DND-41 (cell line): Measurements from ENCODE around the gene TCERG1L.

ENCODE experiments used
- ATAC-seq: fragments of 200-7000 bp; cut with Tn5 transposase; 3 replicates; pipeline ENCODE4 v1.9.1; 2021; ENCODE audit warnings: low read depth; ENCODE audit not compliant: insufficient read depth
- DNase-seq: peaks from one replicate; pipeline ENCODE4 v3.0.0-alpha.2; 2020
- H2AFZ ChIP-seq: 2 replicates; pipeline ENCODE4 v1.6.0; 2012; ENCODE audit warnings: low read depth, low read length
- H3K27ac ChIP-seq: 2 replicates; pipeline ENCODE4 v1.5.1; 2012; ENCODE audit warnings: low read length, inconsistent platforms
- H3K27me3 ChIP-seq: fragments of 200-600 bp; sonication (generic); 2 replicates; pipeline ENCODE4 v1.6.0; 2012; ENCODE audit warnings: low read length, mild to moderate bottlenecking, inconsistent platforms; ENCODE audit not compliant: insufficient read depth, poor library complexity
- H3K36me3 ChIP-seq: 2 replicates; pipeline ENCODE4 v1.5.1; 2012; ENCODE audit warnings: low read length, inconsistent platforms; ENCODE audit not compliant: insufficient read depth
- H3K4me1 ChIP-seq: 2 replicates; pipeline ENCODE4 v1.5.1; 2012; ENCODE audit warnings: mild to moderate bottlenecking, low read length; ENCODE audit not compliant: insufficient read depth
- H3K4me2 ChIP-seq: 2 replicates; pipeline ENCODE4 v1.6.0; 2012; ENCODE audit warnings: mild to moderate bottlenecking, moderate library complexity, low read length, inconsistent platforms; ENCODE audit not compliant: insufficient read depth
- H3K4me3 ChIP-seq, 2 experiments: fragments of 200-600 bp in 1 of 2; shearing (Covaris generic) in 1 of 2; 2 replicates each; pipeline ENCODE4 v1.5.1; 2012 to 2016; ENCODE audit warnings: inconsistent platforms in 2 of 2, low read length in 2 of 2, mild to moderate bottlenecking in 2 of 2, low read depth in 1 of 2, moderate library complexity in 1 of 2
- H3K79me2 ChIP-seq: 2 replicates; pipeline ENCODE4 v1.6.0; 2012; ENCODE audit warnings: low read length, inconsistent platforms; ENCODE audit not compliant: insufficient read depth
- H3K9ac ChIP-seq: 2 replicates; pipeline ENCODE4 v1.6.0; 2012; ENCODE audit warnings: low read depth, mild to moderate bottlenecking, inconsistent platforms, low read length, moderate library complexity
- H3K9me3 ChIP-seq: 2 replicates; pipeline ENCODE4 v1.5.1; 2012; ENCODE audit warnings: low read length, moderate library complexity, mild to moderate bottlenecking, inconsistent platforms; ENCODE audit not compliant: insufficient read depth, severe bottlenecking
- H4K20me1 ChIP-seq: 2 replicates; pipeline ENCODE4 v1.6.0; 2012; ENCODE audit warnings: low read length; ENCODE audit not compliant: insufficient read depth
- CTCF ChIP-seq: IDR thresholded peaks from 2 replicates; pipeline ENCODE4 v1.5.1; 2012; ENCODE audit warnings: borderline replicate concordance, low read length, moderate library complexity, mild to moderate bottlenecking; ENCODE audit not compliant: poor library complexity, severe bottlenecking; ENCODE audit errors: extremely low read depth
- EZH2 ChIP-seq: IDR thresholded peaks from 3 replicates; pipeline ENCODE4 v1.6.1; 2012; ENCODE audit warnings: borderline replicate concordance, low read depth, mild to moderate bottlenecking, moderate library complexity, low read length, inconsistent platforms; ENCODE audit not compliant: severe bottlenecking

The TCERG1L gene

DNA sequence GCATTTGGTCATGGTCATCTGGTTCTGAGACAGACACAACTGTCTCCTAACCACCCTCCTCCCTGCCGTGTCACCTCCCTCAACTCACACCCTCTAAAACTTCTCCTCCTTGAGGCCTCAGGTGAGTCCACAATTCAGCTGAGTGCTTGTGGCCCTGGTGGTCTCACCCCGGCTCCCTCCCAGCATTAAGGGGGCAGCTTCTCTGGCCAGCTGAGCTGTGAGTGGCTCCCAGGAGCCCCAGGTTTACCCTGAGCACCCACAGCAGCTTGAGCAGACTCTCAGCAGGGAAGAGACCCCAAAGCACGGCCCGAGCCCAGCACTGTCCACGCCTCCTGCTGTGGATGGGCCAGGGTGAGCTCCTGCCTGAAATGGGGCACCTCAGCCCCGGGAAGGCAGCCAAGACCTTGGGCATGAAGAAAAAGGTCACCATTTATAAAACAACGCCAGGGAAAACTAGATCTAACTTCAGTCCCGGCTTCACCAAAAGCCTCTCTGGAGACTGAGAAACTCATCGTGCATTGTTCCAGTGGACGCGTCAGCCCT is 201.2 kb downstream of the TCERG1L start:
- H3K27me3 ChIP-seq: no peaks in the 10 kb centered on the region
- H3K9ac ChIP-seq: no peak overlapping the region
- ATAC-seq (no peak), DNase-seq (no peak)
- no peaks in the 10 kb centered on the region for H3K79me2 ChIP-seq
- H3K4me3 ChIP-seq: no peak overlapping the region
- no peaks in the 10 kb centered on the region for H4K20me1 ChIP-seq
- TF ChIP-seq EZH2 (no peak), CTCF (no peak)
- no peaks in the 10 kb centered on the region for H3K36me3 ChIP-seq
- H3K27ac ChIP-seq: no peak overlapping the region
- no peak overlapping the region for H3K4me2 ChIP-seq
- no peak overlapping the region for H2AFZ ChIP-seq
- no peaks in the 10 kb centered on the region for H3K4me1 ChIP-seq
- no peaks in the 10 kb centered on the region for H3K9me3 ChIP-seq

GRCh38 chr10:131109726-131110125 is 201.8 kb downstream of the TCERG1L start:
- H3K79me2 ChIP-seq: no peaks in the 10 kb centered on the region
- no peaks in the 10 kb centered on the region for H3K36me3 ChIP-seq
- no peak for DNase-seq
- H3K4me1 ChIP-seq: no peaks in the 10 kb centered on the region
- H2AFZ ChIP-seq: no peak overlapping the region
- no peak overlapping the region for H3K9ac ChIP-seq
- no peaks in the 10 kb centered on the region for H3K27me3 ChIP-seq
- TF ChIP-seq CTCF (no peak), EZH2 (no peak)
- ATAC-seq: no peak
- no peaks in the 10 kb centered on the region for H4K20me1 ChIP-seq
- no peak overlapping the region for H3K27ac ChIP-seq
- no peaks in the 10 kb centered on the region for H3K9me3 ChIP-seq
- H3K4me2 ChIP-seq: no peak overlapping the region
- H3K4me3 ChIP-seq: no peak overlapping the region

DNA sequence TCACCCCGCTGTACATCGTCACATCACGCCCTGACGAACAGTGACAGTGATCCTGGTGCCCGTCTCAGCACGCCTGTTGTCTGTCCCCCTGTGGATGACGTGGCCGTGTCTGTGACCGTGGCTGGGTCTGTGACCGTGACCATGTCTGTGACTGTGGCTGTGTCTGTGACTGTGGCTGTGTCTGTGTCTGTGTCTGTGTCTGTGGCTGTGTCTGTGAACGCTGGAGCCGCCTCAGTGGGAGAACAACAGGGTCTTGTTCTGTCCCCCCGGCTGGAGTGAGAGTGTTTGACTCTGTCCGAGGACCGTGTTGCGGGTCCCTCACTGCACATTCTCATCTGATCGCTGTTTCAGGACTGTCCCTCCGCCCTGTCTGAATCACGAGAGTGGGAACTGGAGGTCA is 202.2 kb downstream of the TCERG1L start:
- no peak for ATAC-seq
- DNase-seq: no peak
- TF ChIP-seq CTCF: no peak
- no peak for TF ChIP-seq EZH2
- no peak overlapping the region for H3K27ac ChIP-seq
- H2AFZ ChIP-seq: no peak overlapping the region
- no peaks in the 10 kb centered on the region for H4K20me1 ChIP-seq
- no peak overlapping the region for H3K4me2 ChIP-seq
- no peaks in the 10 kb centered on the region for H3K79me2 ChIP-seq
- H3K27me3 ChIP-seq: no peaks in the 10 kb centered on the region
- H3K4me3 ChIP-seq: no peak overlapping the region
- H3K9me3 ChIP-seq: no peaks in the 10 kb centered on the region
- H3K36me3 ChIP-seq: no peaks in the 10 kb centered on the region
- H3K9ac ChIP-seq: no peak overlapping the region
- no peaks in the 10 kb centered on the region for H3K4me1 ChIP-seq

- H3K36me3 ChIP-seq: no peaks in the 10 kb centered on the region
- no peaks in the 10 kb centered on the region for H3K4me1 ChIP-seq
- TF ChIP-seq EZH2 (no peak), CTCF (no peak)
- H3K4me2 ChIP-seq: no peak overlapping the region
- no peaks in the 10 kb centered on the region for H3K27me3 ChIP-seq
- H2AFZ ChIP-seq: no peak overlapping the region
- no peak overlapping the region for H3K4me3 ChIP-seq
- H4K20me1 ChIP-seq: no peaks in the 10 kb centered on the region
- no peak overlapping the region for H3K27ac ChIP-seq
- no peaks in the 10 kb centered on the region for H3K9me3 ChIP-seq
- no peaks in the 10 kb centered on the region for H3K79me2 ChIP-seq
- ATAC-seq: no peak
- no peak for DNase-seq
- H3K9ac ChIP-seq: no peak overlapping the region
Measured at GRCh38 chr10:131107970-131108369, 203.6 kb downstream of the TCERG1L start.
